Vagina (tissue), 2 donors: ENCODE data around the gene FSTL4. TPM values are rescaled to one million over a fixed set of nuclear protein-coding genes. Genes with fewer than 3 reads are reported as not detected.

Experiments
- DNase-seq, 2 donors: peaks; one replicate each; pipeline ENCODE4 v3.0.0-alpha.2; 2017; ENCODE audit errors: extremely low spot score in 2 of 2
- H3K27ac ChIP-seq: fragments of 200-600 bp; sonication (generic); one replicate; pipeline ENCODE4 v1.5.1; 2019
- H3K27me3 ChIP-seq: fragments of 200-600 bp; sonication (generic); one replicate; pipeline ENCODE4 v1.5.1; 2019
- H3K36me3 ChIP-seq, 2 donors: fragments of 200-600 bp; sonication (generic); one replicate each; pipeline ENCODE4 v1.5.1; 2017 to 2019
- H3K4me1 ChIP-seq: fragments of 200-600 bp; sonication (generic); one replicate; pipeline ENCODE4 v1.5.1; 2019
- H3K4me3 ChIP-seq, 2 donors: fragments of 200-600 bp; sonication (generic); 1 replicate in 1 of 2; 2 replicates in 1 of 2; pipeline ENCODE4 v1.5.1; 2016 to 2019
- H3K9me3 ChIP-seq: fragments of 200-600 bp; sonication (generic); one replicate; pipeline ENCODE4 v1.5.1; 2019
- CTCF ChIP-seq, 3 experiments: fragments of 450-650 bp in 2 of 3; fragments of 200-600 bp in 1 of 3; sonication (generic) in 1 of 3; IDR thresholded peaks; one replicate each; pipeline ENCODE4 v1.5.1; 2017 to 2019; ENCODE audit warnings: antibody characterized with exemption in 3 of 3, mild to moderate bottlenecking in 2 of 3, moderate library complexity in 2 of 3
- POLR2A ChIP-seq, 2 donors: fragments of 450-650 bp; IDR thresholded peaks; one replicate each; pipeline ENCODE4 v1.6.1; 2017; ENCODE audit warnings: antibody characterized with exemption in 2 of 2, mild to moderate bottlenecking in 2 of 2, moderate library complexity in 2 of 2
- POLR2AphosphoS5 ChIP-seq, 2 donors: sonication (generic); formaldehyde crosslinking; IDR thresholded peaks; one replicate each; pipeline ENCODE4 v1.9.0; 2017; ENCODE audit warnings: antibody characterized with exemption in 2 of 2, mild to moderate bottlenecking in 2 of 2, low read depth in 1 of 2; ENCODE audit not compliant: insufficient read depth in 1 of 2
- intact Hi-C: fragments of 100-400 bp; cut with DNase I; formaldehyde crosslinking; loops from one replicate; pipeline ENCODE4 v1.15.1; 2023
- total RNA-seq: library from RNA; depleted of rRNA; stranded (reverse); fragments of >200 nt; gene quantifications from one replicate; pipeline ENCODE4 v1.2.3, GENCODE V29; 2016

The FSTL4 gene
- total RNA-seq, 1 donor from 2014 or later: 3.7 TPM

GRCh38 chr5:133196441-133197085 lies 415.8 kb downstream of the FSTL4 start:
- DNase-seq: no peak
- TF ChIP-seq POLR2AphosphoS5 (IDR thresholded peaks at IDR 0.05; ENCODE audit: insufficient read depth in 1 of 2, low read depth in 1 of 2): no peak
- no peak for TF ChIP-seq CTCF (IDR thresholded peaks at IDR 0.05)
- Histone ChIP-seq H3K27ac (no peak overlapping the region), H3K4me3 (no peak overlapping the region), H3K4me1 (no peaks in the 10 kb centered on the region), H3K9me3 (no peaks in the 10 kb centered on the region), H3K36me3 (no peaks in the 10 kb centered on the region), H3K27me3 (no peaks in the 10 kb centered on the region)
- intact Hi-C loops: no loop called here

GRCh38 chr5:133195250-133195649 lies 417.1 kb downstream of the FSTL4 start:
- no peak overlapping the region for H3K27ac ChIP-seq
- no peaks in the 10 kb centered on the region for H3K36me3 ChIP-seq
- TF ChIP-seq POLR2A (IDR thresholded peaks at IDR 0.05) (no peak), CTCF (IDR thresholded peaks at IDR 0.05) (no peak), POLR2AphosphoS5 (IDR thresholded peaks at IDR 0.05; ENCODE audit: insufficient read depth in 1 of 2, low read depth in 1 of 2) (no peak)
- intact Hi-C loops: no loop called here
- DNase-seq: no peak
- no peaks in the 10 kb centered on the region for H3K4me1 ChIP-seq
- no peaks in the 10 kb centered on the region for H3K9me3 ChIP-seq
- H3K4me3 ChIP-seq: no peak overlapping the region
- no peaks in the 10 kb centered on the region for H3K27me3 ChIP-seq

- DNase-seq: no peak
- Histone ChIP-seq H3K4me1 (no peaks in the 10 kb centered on the region), H3K27ac (no peak overlapping the region), H3K36me3 (no peaks in the 10 kb centered on the region), H3K27me3 (no peaks in the 10 kb centered on the region), H3K9me3 (no peaks in the 10 kb centered on the region), H3K4me3 (no peak overlapping the region)
- intact Hi-C loops: no loop called here
- TF ChIP-seq CTCF (IDR thresholded peaks at IDR 0.05) (no peak), POLR2AphosphoS5 (IDR thresholded peaks at IDR 0.05; ENCODE audit: insufficient read depth in 1 of 2, low read depth in 1 of 2) (no peak), POLR2A (IDR thresholded peaks at IDR 0.05) (no peak)
Observed at GRCh38 chr5:133193794-133194193, 418.5 kb downstream of the FSTL4 start.

- no peak overlapping the region for H3K27ac ChIP-seq
- DNase-seq: no peak
- no peaks in the 10 kb centered on the region for H3K36me3 ChIP-seq
- H3K4me1 ChIP-seq: no peaks in the 10 kb centered on the region
- H3K4me3 ChIP-seq: no peak overlapping the region
- TF ChIP-seq POLR2A (IDR thresholded peaks at IDR 0.05): no peak
- TF ChIP-seq CTCF (IDR thresholded peaks at IDR 0.05): no peak
- TF ChIP-seq POLR2AphosphoS5 (IDR thresholded peaks at IDR 0.05; ENCODE audit: insufficient read depth in 1 of 2, low read depth in 1 of 2): no peak
- intact Hi-C loops: no loop called here
- no peaks in the 10 kb centered on the region for H3K27me3 ChIP-seq
- no peaks in the 10 kb centered on the region for H3K9me3 ChIP-seq
Observed at GRCh38 chr5:133192716-133193115, 419.6 kb downstream of the FSTL4 start.

- Histone ChIP-seq H3K9me3 (no peaks in the 10 kb centered on the region), H3K4me3 (no peak overlapping the region), H3K27ac (no peak overlapping the region), H3K36me3 (no peaks in the 10 kb centered on the region), H3K27me3 (no peaks in the 10 kb centered on the region), H3K4me1 (no peaks in the 10 kb centered on the region)
- TF ChIP-seq POLR2AphosphoS5 (IDR thresholded peaks at IDR 0.05; ENCODE audit: insufficient read depth in 1 of 2, low read depth in 1 of 2) (no peak), POLR2A (IDR thresholded peaks at IDR 0.05) (no peak), CTCF (IDR thresholded peaks at IDR 0.05) (no peak)
- intact Hi-C loops: no loop called here
- DNase-seq: no peak
Observed at GRCh38 chr5:133189881-133190280, 422.5 kb downstream of the FSTL4 start.
